Astrocyte of the hippocampus (primary cell): ENCODE results near the gene CTH.
"Not testable (repeated sequence)": the region's sequence is repeated elsewhere in the genome, so short reads cannot be mapped to it uniquely, and the experiment has no call there.

Experiments
- DNase-seq: peaks from one replicate; pipeline ENCODE4 v3.0.0; 2011; ENCODE audit warnings: low read depth, low spot score

The CTH gene

GRCh38 chr1:70409136-70409535 lies 1.9 kb upstream of the CTH start:
- DNase-seq: no peak

GRCh38 chr1:70411360-70411844 lies 334 bp downstream of the CTH start:
- no peak for DNase-seq

GRCh38 chr1:70415882-70416281 lies 4.8 kb downstream of the CTH start:
- no peak for DNase-seq

- not testable (repeated sequence) for DNase-seq
Measured at GRCh38 chr1:70418973-70419734, 8.1 kb downstream of the CTH start.

- no peak for DNase-seq
Measured at GRCh38 chr1:70420320-70420719, 9.3 kb downstream of the CTH start.

- no peak for DNase-seq
Measured at GRCh38 chr1:70426154-70427131, 15.4 kb downstream of the CTH start.

GRCh38 chr1:70427976-70428375 lies 16.9 kb downstream of the CTH start:
- peak; percentile 39 for DNase-seq

GRCh38 chr1:70429219-70429618 lies 18.2 kb downstream of the CTH start:
- DNase-seq: no peak

GRCh38 chr1:70429757-70430156 lies 18.7 kb downstream of the CTH start:
- no peak for DNase-seq

- DNase-seq: no peak
Measured at GRCh38 chr1:70431317-70431716, 20.2 kb downstream of the CTH start.

GRCh38 chr1:70431874-70432273 lies 20.8 kb downstream of the CTH start:
- no peak for DNase-seq

- no peak for DNase-seq
Measured at GRCh38 chr1:70434253-70434859, 23.3 kb downstream of the CTH start.

GRCh38 chr1:70436622-70437251 lies 25.7 kb downstream of the CTH start:
- DNase-seq: no peak

GRCh38 chr1:70438529-70438928 lies 27.5 kb downstream of the CTH start:
- DNase-seq: no peak

GRCh38 chr1:70440642-70441391 lies 29.7 kb downstream of the CTH start:
- no peak for DNase-seq

- DNase-seq: no peak
Measured at GRCh38 chr1:70441392-70442035, 30.4 kb downstream of the CTH start.

GRCh38 chr1:70442490-70442889 lies 31.4 kb downstream of the CTH start:
- no peak for DNase-seq

- no peak for DNase-seq
Measured at GRCh38 chr1:70443739-70444138, 32.7 kb downstream of the CTH start.

- no peak for DNase-seq
Measured at GRCh38 chr1:70449049-70449448, 38.0 kb downstream of the CTH start.
